ENCODE data around the gene KLC1. TPM values are rescaled to one million over a fixed set of nuclear protein-coding genes. Genes with fewer than 3 reads are reported as not detected.

KLC1 gene
- total RNA-seq, 4 donors from 2014 or later: 214 to 500 (median 268) TPM

- 53 to 62% methylated on average over 12 of the region's 13 CpGs for WGBS, 2 donors
- intact Hi-C loops (cut with DNase I; ENCODE audit: low total_unique reads): no loop called here
- no peak for DNase-seq (ENCODE audit: low spot score in 2 of 2)
- TF ChIP-seq POLR2A (IDR thresholded peaks at IDR 0.05): no peak
- no peak for TF ChIP-seq CTCF (IDR thresholded peaks at IDR 0.05)
- H3K4me3 ChIP-seq (ENCODE audit: low read depth, poor library complexity, severe bottlenecking): no peak overlapping the region
These were observed 67.0 kb downstream of the KLC1 start for GRCh38 chr14:103696070-103696402.

DNA sequence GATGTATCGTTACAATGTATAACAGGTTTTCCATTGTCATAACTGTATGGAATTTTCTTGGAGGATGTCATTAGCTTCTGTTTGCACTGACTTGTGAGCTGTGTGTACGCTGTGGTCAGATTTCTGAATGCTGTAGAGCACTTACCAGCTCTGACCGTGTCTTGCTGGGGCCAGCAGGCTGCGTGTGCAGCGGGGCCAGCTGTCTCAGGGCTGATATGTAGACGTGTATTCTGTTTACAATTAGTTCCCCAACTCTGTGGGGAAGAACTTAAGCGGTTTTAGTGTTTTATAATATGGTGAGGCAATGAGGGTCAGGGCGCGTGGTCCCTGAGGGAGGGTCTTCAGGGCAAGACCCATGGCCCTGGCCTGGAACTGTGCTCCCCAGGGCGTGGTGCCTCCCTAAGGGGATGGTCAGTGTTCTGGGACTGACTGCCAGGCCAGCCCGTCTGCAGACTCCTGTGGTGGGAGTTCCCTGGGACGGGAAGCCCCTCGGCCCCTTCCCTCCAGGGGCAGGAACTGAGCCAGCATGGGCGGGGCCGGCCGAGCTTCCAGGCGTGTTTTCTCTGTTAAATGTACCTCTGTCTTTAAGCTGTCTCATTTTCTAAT, 67.6 kb downstream of the KLC1 start:
- DNase-seq (ENCODE audit: low spot score in 2 of 2): no peak
- intact Hi-C loops (cut with DNase I; ENCODE audit: low total_unique reads): no loop called here
- TF ChIP-seq POLR2A (IDR thresholded peaks at IDR 0.05): no peak
- no peak for TF ChIP-seq CTCF (IDR thresholded peaks at IDR 0.05)
- H3K4me3 ChIP-seq (ENCODE audit: low read depth, poor library complexity, severe bottlenecking): no peak overlapping the region
- WGBS, 2 donors: 24% methylated on average over 15 to 16 of the region's 17 CpGs

- intact Hi-C loops (cut with DNase I; ENCODE audit: low total_unique reads): no loop called here
These were observed 68.2 kb downstream of the KLC1 start for GRCh38 chr14:103697206-103697602.

DNA sequence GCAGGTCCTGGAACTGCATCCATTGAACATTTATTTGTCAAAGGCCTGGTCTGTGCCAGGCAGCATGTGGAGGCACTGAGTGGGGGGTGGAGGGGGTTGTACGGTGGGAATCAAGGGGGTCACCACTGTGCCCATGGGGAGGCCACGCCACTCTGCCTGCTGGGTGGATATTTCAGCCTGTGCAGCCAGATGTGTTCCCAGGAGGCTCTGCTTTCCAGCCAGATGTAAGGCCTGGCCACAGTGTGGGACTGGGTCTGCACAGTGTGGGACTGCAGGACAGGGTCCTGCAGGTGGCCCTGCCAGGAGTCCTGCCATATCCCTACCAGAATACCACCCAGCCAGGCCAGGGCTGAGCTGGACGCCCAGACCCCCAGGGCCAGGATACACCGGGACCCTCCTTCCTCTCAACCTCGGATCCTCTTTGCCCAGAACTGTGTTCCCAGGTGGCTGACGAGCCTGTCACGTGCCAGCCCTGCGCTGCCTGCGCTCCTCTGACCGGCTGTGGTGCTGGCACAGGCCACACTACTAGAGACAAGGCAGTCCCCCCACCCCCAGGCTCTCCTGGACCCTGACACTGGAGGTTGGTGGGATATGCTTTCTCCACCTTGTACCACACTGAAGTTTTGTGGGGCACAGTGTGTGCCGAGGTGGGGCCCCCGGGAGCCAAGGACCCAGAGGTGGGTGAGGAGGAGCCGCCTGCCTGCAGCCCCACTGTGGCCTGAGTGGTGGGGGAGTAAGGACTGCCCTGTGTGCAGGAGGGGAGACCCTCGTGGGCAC, 68.8 kb downstream of the KLC1 start:
- H3K4me3 ChIP-seq (ENCODE audit: low read depth, poor library complexity, severe bottlenecking): no peak overlapping the region
- intact Hi-C loops (cut with DNase I; ENCODE audit: low total_unique reads): no loop called here
- 71 to 80% methylated on average over 13 of the region's 14 CpGs for WGBS, 2 donors
- TF ChIP-seq CTCF (IDR thresholded peaks at IDR 0.05): no peak
- TF ChIP-seq POLR2A (IDR thresholded peaks at IDR 0.05): no peak
- no peak for DNase-seq (ENCODE audit: low spot score in 2 of 2)

More at GRCh38 chr14:103697206-103697602, 68.2 kb downstream of the KLC1 start:
- no peak overlapping the region for H3K4me3 ChIP-seq (ENCODE audit: low read depth, poor library complexity, severe bottlenecking)
- WGBS, 2 donors: 19 to 23% methylated on average over 3 of the region's 3 CpGs
- TF ChIP-seq POLR2A (IDR thresholded peaks at IDR 0.05) (no peak), CTCF (IDR thresholded peaks at IDR 0.05) (no peak)
- no peak for DNase-seq (ENCODE audit: low spot score in 2 of 2)

GRCh38 chr14:103698380-103699260, 69.6 kb downstream of the KLC1 start:
- 61 to 82% methylated on average over 15 to 17 of the region's 33 CpGs for WGBS, 2 donors
- no peak overlapping the region for H3K4me3 ChIP-seq (ENCODE audit: low read depth, poor library complexity, severe bottlenecking)
- intact Hi-C loops (cut with DNase I; ENCODE audit: low total_unique reads): no loop called here
- peak in 1 of 2 donors; percentile 88 for DNase-seq (ENCODE audit: low spot score in 2 of 2)
- TF ChIP-seq POLR2A (IDR thresholded peaks at IDR 0.05): no peak
- no peak for TF ChIP-seq CTCF (IDR thresholded peaks at IDR 0.05)
